Measurements from ENCODE around the gene MAGEA2B.
"Not testable (repeated sequence)": the region's sequence is repeated elsewhere in the genome, so short reads cannot be mapped to it uniquely, and the experiment has no call there.

MAGEA2B gene

DNA sequence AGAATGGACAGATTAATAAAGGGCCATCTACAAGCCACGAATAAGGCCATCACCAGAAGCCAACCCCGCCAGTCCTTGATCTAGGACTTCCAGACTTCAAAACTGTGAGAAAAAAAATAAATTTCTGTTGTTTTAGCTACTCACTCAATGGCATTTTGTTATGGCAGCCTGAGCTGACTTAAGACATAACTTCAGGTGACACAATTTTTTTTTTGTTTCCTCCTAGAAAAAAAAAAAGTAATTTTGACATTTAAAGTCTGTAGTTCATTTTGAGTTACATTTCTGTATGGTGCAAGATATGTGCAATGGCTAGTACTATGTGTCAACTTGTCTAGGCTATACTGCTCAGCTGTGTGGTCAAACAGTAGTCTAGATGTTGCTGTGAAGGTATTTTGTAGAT is 44.5 kb downstream of the MAGEA2B start, which contains the start of gene CSAG3:
CSAG3 (plus strand) TSS at position 301 of the 400 bp plus-strand sequence.
- not testable (repeated sequence) for DNase-seq

GRCh38 chrX:152759544-152759943 is 45.1 kb downstream of the MAGEA2B start:
- DNase-seq: not testable (repeated sequence)

DNA sequence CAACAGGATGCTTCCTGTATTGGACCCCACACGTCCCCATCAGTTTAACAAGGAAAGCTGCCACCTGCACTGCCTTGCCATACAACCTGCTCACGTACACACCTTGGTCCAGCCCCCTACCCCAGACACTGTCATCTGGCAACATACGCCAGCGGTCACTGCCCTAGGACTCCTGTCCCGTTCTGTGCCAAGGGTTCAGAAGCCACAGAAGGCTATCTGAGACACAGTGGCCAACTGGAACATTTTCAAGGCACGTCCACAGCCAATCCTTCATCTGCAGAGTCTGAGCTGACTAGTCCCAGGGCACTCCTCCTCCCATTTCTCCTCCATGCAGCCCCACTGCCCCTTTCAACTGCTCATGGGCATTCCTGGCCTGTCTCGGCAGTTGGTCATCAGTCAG is 47.2 kb downstream of the MAGEA2B start:
- not testable (repeated sequence) for DNase-seq

DNA sequence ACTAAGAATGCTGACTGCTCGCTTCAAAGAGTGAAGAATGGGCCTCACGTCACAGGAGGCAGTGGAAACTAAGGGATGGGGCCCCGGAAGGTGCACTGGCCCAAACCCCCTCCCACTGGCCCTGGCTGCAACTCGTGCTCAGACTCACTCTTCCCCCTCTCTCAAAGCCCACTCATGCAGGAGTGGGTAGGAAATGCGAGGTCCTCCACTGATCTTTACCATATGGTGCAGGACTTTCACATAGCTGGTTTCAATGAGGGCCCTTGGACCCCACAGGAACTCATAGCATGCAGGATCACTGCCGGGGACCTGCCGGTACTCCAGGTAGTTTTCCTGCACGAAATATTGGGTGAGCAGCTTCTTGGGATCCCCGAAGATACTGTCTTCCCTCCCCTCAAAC is 52.1 kb downstream of the MAGEA2B start:
- DNase-seq: not testable (repeated sequence)

Data from activated CD4-positive, alpha-beta T cell treated with anti-CD3 and anti-CD28 coated beads, Interleukin-2, amount 50 U/mL, for 16 hours (primary cell).